Spleen (tissue), 7 donors: ENCODE results near the gene P2RX6.
A peak's percentile ranks its signal among the peaks of the same experiment; 100 is the strongest.

Source experiments
- CTCF ChIP-seq, 11 experiments: fragments of 200-600 bp in 7 of 11; fragments of 450-650 bp in 4 of 11; sonication (generic) in 4 of 11; IDR thresholded peaks in 8 of 11; conservative IDR thresholded peaks in 3 of 11; 1 replicate in 7 of 11; 2 replicates in 4 of 11; pipeline versions ENCODE4 v1.4.0 to v1.8.0; 2016 to 2021; ENCODE audit warnings: antibody characterized with exemption in 11 of 11, inconsistent platforms in 4 of 11, mild to moderate bottlenecking in 1 of 11
- POLR2A ChIP-seq, 3 donors: fragments of 450-650 bp; IDR thresholded peaks; one replicate each; pipeline ENCODE4 v1.5.1; 2017; ENCODE audit warnings: antibody characterized with exemption in 3 of 3, mild to moderate bottlenecking in 1 of 3
- POLR2AphosphoS5 ChIP-seq, 3 donors: sonication (generic); formaldehyde crosslinking; IDR thresholded peaks; one replicate each; pipeline ENCODE4 v1.5.1; 2017; ENCODE audit warnings: antibody characterized with exemption in 3 of 3
- donor health status: DM: no; HTN: no; CAD: no; lungs with moderate emphysema.
- donor health status: DM: no; HTN: no; CAD: no.
- donor health status: DM: no; HTN: no; CAD: no.

GRCh38 chr22:21020802-21021429, 6.0 kb downstream of the P2RX6 start:
- TF ChIP-seq CTCF (IDR thresholded peaks at IDR 0.05 in 8 of 11, conservative IDR thresholded peaks at IDR 0.05 in 3 of 11) (peak in 5 of 11 experiments; percentile 13 to 33 (median 33)), POLR2A (IDR thresholded peaks at IDR 0.05) (no peak), POLR2AphosphoS5 (IDR thresholded peaks at IDR 0.05) (no peak)
